ENCODE measurements around the gene C16orf90. TPM values are rescaled to one million over a fixed set of nuclear protein-coding genes. Genes with fewer than 3 reads are reported as not detected.

Gene C16orf90
- total and polyA plus RNA-seq, 2 donors (not counting 1 experiment from before 2014, with no cell fraction given), result not detected

- Histone ChIP-seq H3K79me2 (ENCODE audit: control insufficient read depth, insufficient read depth, low read length) (no peaks in the 10 kb centered on the region), H3K9ac (ENCODE audit: low read length) (no peak overlapping the region), H3K4me3 (ENCODE audit: control extremely low read depth in 1 of 5, extremely low read depth in 1 of 5, insufficient read depth in 1 of 5, low read depth in 2 of 5, low read length in 4 of 5) (no peak overlapping the region), H3K27me3 (replicated peaks in 1 of 4; ENCODE audit: control extremely low read depth in 1 of 4, control insufficient read depth in 3 of 4, insufficient read depth in 4 of 4, low read length in 3 of 4) (no peaks in the 10 kb centered on the region), H3K4me1 (ENCODE audit: control insufficient read depth in 2 of 2, insufficient read depth in 2 of 2, low read length in 2 of 2) (no peaks in the 10 kb centered on the region), H2AFZ (ENCODE audit: insufficient read depth, low read depth, low read length, poor library complexity, severe bottlenecking) (no peak overlapping the region), H3K36me3 (replicated peaks in 1 of 2; ENCODE audit: control extremely low read depth in 1 of 2, control insufficient read depth in 1 of 2, extremely low read depth in 1 of 2, insufficient read depth in 2 of 2, low read length in 1 of 2) (peaks cover 0 to 17% of the 10 kb centered on the region in 2 experiments), H3K27ac (ENCODE audit: low read length in 2 of 2) (no peak overlapping the region), H3K4me2 (replicated peaks; ENCODE audit: low read depth, low read length, poor library complexity, severe bottlenecking) (no peak overlapping the region), H3K9me3 (ENCODE audit: control extremely low read depth in 1 of 3, control insufficient read depth in 2 of 3, insufficient read depth in 1 of 3, low read length in 2 of 3) (no peaks in the 10 kb centered on the region), H4K20me1 (ENCODE audit: control insufficient read depth, insufficient read depth, low read length, poor library complexity, severe bottlenecking) (no peaks in the 10 kb centered on the region)
- no peak for ATAC-seq (ENCODE audit: low read depth)
- DNase-seq, result no peak
- Mint-ChIP-seq H3K27me3 (no peaks in the 10 kb centered on the region), H3K27ac (no peak overlapping the region), H3K4me3 (no peak overlapping the region), H3K9me3 (ENCODE audit: insufficient read depth) (no peaks in the 10 kb centered on the region), H3K4me1 (no peaks in the 10 kb centered on the region)
- 97% methylated on average over 14 of the region's 23 CpGs for WGBS (ENCODE audit: insufficient coverage)
- POLR2A ChIA-PET, result no interaction called here
- CTCF ChIA-PET, result interaction anchor here (0.6 kb wide), 1 partner anchor 719 kb away, joined by 4 read pairs; no protein-coding TSS in a partner anchor
- intact Hi-C loops (cut with micrococcal nuclease), result no loop called here
- TF ChIP-seq CTCF (IDR thresholded peaks at IDR 0.05) (no peak), EZH2 (IDR thresholded peaks at IDR 0.05; ENCODE audit: borderline replicate concordance, insufficient read depth, low read depth, low read length, poor library complexity, severe bottlenecking) (no peak)
These were observed 16.2 kb upstream of the C16orf90 start for GRCh38 chr16:3511286-3512180.

- H3K27ac Mint-ChIP-seq, result no peak overlapping the region
- ChIA-PET CTCF (interaction anchor here (0.6 kb wide), 1 partner anchor 462 kb away, joined by 7 read pairs; no protein-coding TSS in a partner anchor), POLR2A (no interaction called here)
- Histone ChIP-seq H3K4me2 (replicated peaks; ENCODE audit: low read depth, low read length, poor library complexity, severe bottlenecking) (no peak overlapping the region), H3K9me3 (ENCODE audit: control extremely low read depth in 1 of 3, control insufficient read depth in 2 of 3, insufficient read depth in 1 of 3, low read length in 2 of 3) (no peaks in the 10 kb centered on the region), H2AFZ (ENCODE audit: insufficient read depth, low read depth, low read length, poor library complexity, severe bottlenecking) (no peak overlapping the region), H3K27ac (ENCODE audit: low read length in 2 of 2) (no peak overlapping the region), H3K79me2 (ENCODE audit: control insufficient read depth, insufficient read depth, low read length) (no peaks in the 10 kb centered on the region), H3K9ac (ENCODE audit: low read length) (no peak overlapping the region), H4K20me1 (ENCODE audit: control insufficient read depth, insufficient read depth, low read length, poor library complexity, severe bottlenecking) (no peaks in the 10 kb centered on the region), H3K27me3 (replicated peaks in 1 of 4; ENCODE audit: control extremely low read depth in 1 of 4, control insufficient read depth in 3 of 4, insufficient read depth in 4 of 4, low read length in 3 of 4) (no peaks in the 10 kb centered on the region), H3K4me3 (ENCODE audit: control extremely low read depth in 1 of 5, extremely low read depth in 1 of 5, insufficient read depth in 1 of 5, low read depth in 2 of 5, low read length in 4 of 5) (no peak overlapping the region), H3K36me3 (replicated peaks in 1 of 2; ENCODE audit: control extremely low read depth in 1 of 2, control insufficient read depth in 1 of 2, extremely low read depth in 1 of 2, insufficient read depth in 2 of 2, low read length in 1 of 2) (peaks cover 0 to 17% of the 10 kb centered on the region in 2 experiments), H3K4me1 (ENCODE audit: control insufficient read depth in 2 of 2, insufficient read depth in 2 of 2, low read length in 2 of 2) (no peaks in the 10 kb centered on the region)
- ATAC-seq (ENCODE audit: low read depth) (no peak), DNase-seq (no peak)
- H3K4me3 Mint-ChIP-seq, result no peak overlapping the region
- intact Hi-C loops (cut with micrococcal nuclease), result no loop called here
- TF ChIP-seq CTCF (IDR thresholded peaks at IDR 0.05) (no peak), EZH2 (IDR thresholded peaks at IDR 0.05; ENCODE audit: borderline replicate concordance, insufficient read depth, low read depth, low read length, poor library complexity, severe bottlenecking) (no peak)
- WGBS (ENCODE audit: insufficient coverage), result 93% methylated on average over 10 of the region's 10 CpGs
- H3K27me3 Mint-ChIP-seq, result no peaks in the 10 kb centered on the region
- no peaks in the 10 kb centered on the region for H3K4me1 Mint-ChIP-seq
- no peaks in the 10 kb centered on the region for H3K9me3 Mint-ChIP-seq (ENCODE audit: insufficient read depth)
These were observed 15.1 kb upstream of the C16orf90 start for GRCh38 chr16:3510416-3510815.

Measured in B cell (primary cell).